Ammon's horn (tissue), 1 donor: ENCODE data around the gene MGAT5B.
A peak's percentile ranks its signal among the peaks of the same experiment; 100 is the strongest.

Source experiments
- DNase-seq: peaks from one replicate; pipeline ENCODE4 v3.0.0-alpha.2; 2016; ENCODE audit warnings: low spot score

MGAT5B gene

DNA sequence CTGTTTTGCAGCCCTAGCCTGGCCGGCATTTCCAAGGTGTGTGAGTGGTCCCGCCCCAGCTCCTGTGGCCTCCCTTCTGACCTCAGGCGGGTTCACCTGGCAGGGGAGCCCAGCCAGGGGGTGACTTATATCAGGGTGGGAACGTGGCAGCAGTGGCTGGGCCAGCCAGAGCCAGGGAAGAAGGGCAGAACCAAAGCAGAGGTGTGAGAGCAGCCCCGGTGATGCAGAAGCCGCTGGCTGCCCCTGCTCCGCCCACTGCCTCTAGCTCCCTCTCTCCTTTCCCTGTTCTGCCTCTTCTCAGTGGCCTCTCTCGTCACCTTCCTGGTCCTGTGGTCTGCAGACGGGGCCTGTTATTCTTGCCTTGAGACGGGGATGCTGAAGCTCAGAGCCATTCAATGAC is 12.1 kb downstream of the MGAT5B start:
- no peak for DNase-seq

GRCh38 chr17:76880971-76881370 is 12.8 kb downstream of the MGAT5B start:
- DNase-seq, result no peak

DNA sequence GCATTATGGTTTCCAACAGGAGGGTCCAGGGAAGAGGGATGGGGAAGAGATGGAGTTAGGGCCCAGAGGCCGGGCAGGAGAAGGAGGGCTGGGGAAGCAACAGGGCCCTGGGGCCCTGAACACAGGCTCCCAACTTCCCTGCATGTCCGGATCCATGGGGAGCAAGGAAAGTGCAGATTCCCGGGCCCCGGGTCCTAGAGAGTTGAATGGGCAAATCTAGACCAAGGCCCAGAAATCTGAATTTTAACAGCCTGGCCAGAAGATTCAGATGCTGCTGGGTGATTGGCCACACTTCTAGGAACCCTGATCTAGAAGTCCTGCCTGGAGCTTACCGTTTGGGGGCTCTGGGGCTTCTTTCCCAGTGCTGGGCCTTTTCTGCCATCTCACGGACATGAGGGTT is 13.2 kb downstream of the MGAT5B start:
- no peak for DNase-seq

GRCh38 chr17:76881966-76882365 is 13.8 kb downstream of the MGAT5B start:
- no peak for DNase-seq

DNA sequence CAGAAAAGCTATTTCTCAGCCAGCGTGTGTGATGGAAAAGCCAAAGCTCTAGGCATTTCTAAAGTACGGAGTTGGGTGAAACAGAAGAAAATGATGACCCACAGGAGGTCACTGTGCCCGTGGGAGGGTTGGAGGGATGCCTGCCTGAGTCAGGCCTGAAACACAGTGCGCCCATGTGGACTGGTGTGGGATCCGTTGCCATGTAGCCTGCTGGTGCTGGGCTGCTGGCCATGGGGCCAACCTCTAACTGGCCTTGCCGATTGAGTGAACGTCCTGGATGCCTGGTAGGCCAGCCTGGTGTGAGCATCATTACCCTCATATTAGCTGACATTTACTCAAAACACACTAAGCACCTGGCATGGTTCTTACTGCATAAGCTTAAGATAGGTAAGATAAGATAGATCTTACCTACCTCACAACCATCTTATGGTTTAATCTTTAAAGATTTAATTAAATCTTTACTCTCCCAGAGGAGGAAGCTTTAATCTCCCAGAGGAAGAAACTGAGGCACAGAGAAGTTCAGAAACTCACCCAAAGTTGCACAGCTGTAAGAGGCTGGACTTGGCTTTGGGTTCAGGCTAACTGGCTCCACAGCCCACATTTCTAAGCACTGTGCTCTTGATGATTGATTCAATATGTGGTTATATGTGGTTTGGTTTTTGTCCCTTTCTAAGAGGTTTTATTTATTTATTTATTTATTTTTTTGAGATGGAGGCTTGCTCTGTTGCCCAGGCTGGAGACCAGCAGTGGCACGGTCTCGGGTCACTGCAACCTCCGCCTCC is 15.7 kb downstream of the MGAT5B start:
- DNase-seq, result peak; percentile 64

- no peak for DNase-seq
Measured at GRCh38 chr17:76884995-76885893, 17.0 kb downstream of the MGAT5B start.

- DNase-seq, result no peak
Measured at GRCh38 chr17:76885894-76886290, 17.7 kb downstream of the MGAT5B start.

DNA sequence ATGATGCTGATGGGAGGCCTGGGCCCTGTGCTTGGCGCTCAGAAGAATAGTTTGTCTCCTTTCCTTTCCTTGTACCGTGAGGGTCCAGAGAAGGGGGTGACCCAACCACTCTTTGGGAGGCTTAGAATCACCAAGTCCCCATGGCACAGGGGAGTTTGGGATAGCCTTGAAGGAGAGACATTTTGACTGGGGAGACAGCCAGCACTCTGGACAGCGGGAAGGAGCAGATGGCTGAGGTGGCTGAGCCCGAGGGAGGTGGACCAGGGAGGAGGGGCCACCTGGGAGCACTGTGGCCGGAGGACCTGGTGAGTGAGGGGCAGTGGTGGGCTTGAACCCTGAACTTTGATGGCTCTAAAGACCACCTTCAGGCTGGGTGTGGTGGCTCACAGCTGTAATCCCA is 18.2 kb downstream of the MGAT5B start:
- no peak for DNase-seq

DNA sequence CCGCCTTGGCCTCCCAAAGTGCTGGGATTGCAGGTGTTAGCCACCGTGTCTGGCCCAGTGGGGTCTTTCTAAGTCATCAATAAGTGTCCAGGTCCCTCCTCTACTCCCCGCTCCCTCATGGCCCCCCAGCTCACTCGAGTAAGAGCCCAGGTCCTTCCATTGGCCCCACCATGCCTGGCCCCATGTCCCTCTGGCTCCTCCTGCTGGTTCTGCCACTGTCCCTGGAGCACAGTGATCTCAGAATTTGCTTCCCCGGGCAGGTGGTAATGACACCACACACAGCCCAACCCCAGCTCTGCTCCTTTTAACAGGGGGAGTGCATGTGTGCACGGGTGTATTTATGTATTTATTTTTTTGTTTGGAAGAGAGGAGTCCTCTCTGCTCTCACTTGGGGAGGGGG is 19.6 kb downstream of the MGAT5B start:
- DNase-seq, result no peak

- no peak for DNase-seq
Measured at GRCh38 chr17:76888661-76889060, 20.5 kb downstream of the MGAT5B start.

DNA sequence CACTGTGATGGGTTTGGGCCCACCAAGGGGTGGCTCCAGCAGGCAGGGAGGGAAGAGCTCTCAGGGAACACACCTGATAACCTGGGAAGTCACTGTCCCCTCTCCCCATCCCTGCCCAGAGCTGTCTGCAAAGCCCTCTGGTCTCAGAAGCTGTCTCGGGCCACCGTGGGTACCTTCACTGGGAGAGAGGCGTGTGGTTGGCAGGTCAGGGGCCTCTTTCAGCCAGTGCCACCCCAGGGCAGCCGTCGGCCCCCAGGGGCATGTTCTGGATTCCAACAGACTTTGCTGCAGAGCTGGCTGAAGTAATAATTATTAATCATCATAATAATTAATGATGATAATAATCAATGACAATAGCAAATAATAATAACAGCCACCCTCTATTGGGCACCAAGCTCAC is 21.1 kb downstream of the MGAT5B start:
- DNase-seq, result no peak

GRCh38 chr17:76892329-76892728 is 24.1 kb downstream of the MGAT5B start:
- DNase-seq, result no peak

GRCh38 chr17:76893623-76894334 is 25.6 kb downstream of the MGAT5B start:
- peak; percentile 56 for DNase-seq

DNA sequence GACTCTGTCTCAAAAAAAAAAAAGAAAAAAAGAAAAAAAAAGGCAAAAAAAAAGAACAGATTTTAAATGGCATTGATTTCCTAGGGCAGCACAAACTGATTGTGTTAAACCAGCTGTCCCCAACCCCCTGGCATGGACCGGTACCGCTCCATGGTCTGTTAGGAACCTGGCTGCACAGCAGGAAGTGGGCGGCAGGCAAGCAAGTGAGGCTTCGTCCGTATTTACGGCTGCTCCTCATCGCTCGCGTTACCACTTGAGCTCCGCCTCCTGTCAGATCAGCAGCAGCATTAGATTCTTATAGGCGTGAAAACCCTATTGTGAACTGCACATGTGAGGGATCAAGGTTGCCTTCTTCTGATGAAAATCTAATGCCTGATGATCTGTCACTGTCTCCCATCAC is 26.6 kb downstream of the MGAT5B start:
- no peak for DNase-seq

DNA sequence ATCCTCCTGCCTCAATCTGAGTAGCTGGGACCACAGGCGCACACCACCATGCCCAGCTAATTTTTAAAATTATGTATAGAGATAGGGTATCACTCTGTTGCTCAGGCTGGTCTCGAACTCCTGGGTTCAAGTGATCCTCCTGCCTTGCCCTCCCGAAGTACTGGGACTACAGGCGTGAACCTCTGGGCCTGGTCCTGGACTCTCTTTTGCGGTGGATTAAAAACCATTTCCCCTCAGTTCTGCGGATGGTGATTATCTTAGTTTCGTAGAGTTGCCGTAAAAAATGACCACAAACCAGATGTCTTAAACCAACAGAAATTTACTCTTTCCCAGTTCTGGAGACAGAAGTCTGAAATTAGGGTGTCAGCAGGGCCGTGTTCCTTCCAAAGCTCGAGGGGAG is 28.8 kb downstream of the MGAT5B start:
- DNase-seq, result no peak

DNA sequence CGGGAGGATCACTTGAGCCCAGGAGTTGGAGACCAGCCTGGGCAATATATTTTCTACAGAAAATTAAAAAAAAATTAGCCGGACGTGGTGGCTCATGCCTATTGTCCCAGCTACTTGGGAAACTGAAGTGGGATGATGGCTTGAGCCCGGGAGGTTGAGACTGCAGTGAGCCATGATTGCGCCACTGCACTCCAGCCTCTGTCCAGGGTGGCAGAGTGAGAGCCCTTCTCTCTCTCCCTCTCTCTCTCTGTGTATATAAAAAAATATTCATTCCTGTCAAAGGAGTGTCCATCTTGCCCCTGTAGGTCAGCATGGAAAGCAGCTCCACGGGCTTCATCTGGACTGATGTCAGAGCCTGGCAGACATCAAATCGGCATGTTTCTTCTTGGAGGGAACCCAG is 31.2 kb downstream of the MGAT5B start:
- DNase-seq, result no peak

DNA sequence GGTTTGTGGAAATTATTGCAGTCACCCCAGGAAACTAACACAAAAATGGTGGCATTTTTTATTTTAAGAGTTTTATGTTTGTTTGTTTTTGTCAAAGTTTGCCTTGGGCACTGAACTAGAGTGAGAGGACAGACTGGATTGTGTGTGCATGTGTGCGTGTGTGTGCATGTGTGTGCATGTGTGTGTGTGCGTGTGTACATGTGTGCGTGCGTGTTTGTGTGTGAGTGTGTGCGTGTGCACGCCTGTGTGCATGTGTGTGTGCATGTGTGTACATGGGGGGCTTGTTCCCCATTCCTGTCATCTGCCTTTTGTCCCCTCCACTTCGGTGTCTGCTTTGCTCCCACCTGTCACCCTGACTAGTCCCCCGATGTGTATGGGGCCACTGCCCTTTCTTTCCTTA is 32.5 kb downstream of the MGAT5B start:
- DNase-seq, result no peak

DNA sequence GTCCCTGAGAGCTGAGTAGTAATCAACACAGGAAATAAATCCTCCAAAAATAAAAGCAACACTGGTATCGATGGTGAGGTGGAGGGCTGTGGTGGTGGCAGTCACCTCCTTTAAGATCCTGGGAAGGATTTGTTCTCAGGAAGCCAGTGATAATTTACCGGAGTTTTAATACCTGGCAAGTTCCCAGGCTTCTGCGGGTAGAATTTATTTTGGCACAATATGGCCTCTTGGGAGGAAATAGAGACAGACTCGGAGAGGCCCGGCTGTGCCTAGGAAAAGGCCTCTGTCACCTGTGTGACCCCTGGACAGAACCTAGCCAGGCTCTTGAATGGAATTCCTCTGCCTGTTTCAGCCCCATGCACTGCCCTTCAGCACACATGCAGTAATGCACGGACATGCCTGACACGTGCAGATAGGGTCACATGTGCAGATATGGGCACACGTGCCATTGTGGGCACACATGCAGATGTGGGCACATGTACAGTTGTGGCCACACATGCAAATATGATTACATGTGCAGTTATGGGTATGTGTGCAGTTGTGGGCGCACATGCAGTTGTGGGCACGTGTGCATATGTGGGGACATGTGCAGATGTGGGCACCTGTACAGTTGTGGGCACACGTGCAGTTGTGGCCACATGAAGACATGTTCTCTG is 33.5 kb downstream of the MGAT5B start:
- DNase-seq, result no peak

- DNase-seq, result no peak
Measured at GRCh38 chr17:76902476-76902875, 34.3 kb downstream of the MGAT5B start.

GRCh38 chr17:76903631-76904030 is 35.4 kb downstream of the MGAT5B start:
- no peak for DNase-seq

DNA sequence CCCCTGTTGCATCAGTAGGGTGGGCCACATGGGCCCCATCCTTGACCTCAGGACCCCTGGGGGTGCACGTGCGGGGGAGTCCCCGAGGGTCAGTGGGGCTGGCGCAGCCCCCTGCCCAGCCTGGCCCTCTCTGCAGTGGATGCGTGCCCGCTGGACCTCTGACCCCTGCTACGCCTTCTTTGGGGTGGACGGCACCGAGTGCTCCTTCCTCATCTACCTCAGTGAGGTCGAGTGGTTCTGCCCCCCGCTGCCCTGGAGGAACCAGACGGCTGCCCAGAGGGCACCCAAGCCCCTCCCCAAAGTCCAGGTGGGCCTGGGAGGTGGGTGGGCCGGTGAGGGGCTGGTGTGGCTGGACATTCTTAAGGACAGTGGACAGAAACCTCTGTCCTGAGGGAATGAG is 35.9 kb downstream of the MGAT5B start:
- DNase-seq, result no peak

GRCh38 chr17:76905036-76905435 is 36.8 kb downstream of the MGAT5B start:
- DNase-seq, result no peak
